ENCODE results near the gene PCBD2. TPM values are rescaled to one million over a fixed set of nuclear protein-coding genes. Genes with fewer than 3 reads are reported as not detected.
A peak's percentile ranks its signal among the peaks of the same experiment; 100 is the strongest.

The PCBD2 gene
- polyA plus RNA-seq, 2 of the 4 experiments (the other 2 are of a cell fraction) = 9.5 to 13.6 TPM

- TF ChIP-seq CEBPB (IDR thresholded peaks at IDR 0.05) (no peak), EHF (CRISPR knock-in tag; IDR thresholded peaks at IDR 0.05) (no peak), GATA3 (IDR thresholded peaks at IDR 0.05; ENCODE audit: borderline replicate concordance) (no peak), MYC (IDR thresholded peaks at IDR 0.05; ENCODE audit: borderline replicate concordance, low read length) (no peak), CTCF (IDR thresholded peaks at IDR 0.05) (no peak), HOXA7 (CRISPR knock-in tag; IDR thresholded peaks at IDR 0.05) (no peak)
- Histone ChIP-seq H3K4me3 (no peak overlapping the region), H3K9me3 (no peaks in the 10 kb centered on the region), H3K4me2 (no peak overlapping the region), H3K4me1 (no peaks in the 10 kb centered on the region), H3K27ac (no peak overlapping the region)
- 92% methylated on average over 3 of the region's 3 CpGs for WGBS (ENCODE audit: missing lambda C conversion rate)
- DNase-seq (ENCODE audit: low read depth in 1 of 2, low spot score in 1 of 2) = no peak
- CTCF ChIA-PET = interaction anchor here (0.6 to 1.2 kb wide), 2 partner anchors 36 to 259 kb away, joined by 3 read pairs; no protein-coding TSS in a partner anchor
- POLR2A ChIA-PET = no interaction called here
- FAIRE-seq = no peak
- ATAC-seq = no peak
Measured at GRCh38 chr5:134932508-134932907, 27.6 kb downstream of the PCBD2 start.

GRCh38 chr5:134934202-134934601 is 29.3 kb downstream of the PCBD2 start:
- ATAC-seq (no peak), FAIRE-seq (no peak), DNase-seq (ENCODE audit: low read depth in 1 of 2, low spot score in 1 of 2) (no peak)
- TF ChIP-seq POLR2AphosphoS2 (conservative IDR thresholded peaks at IDR 0.05; ENCODE audit: low read length) = no peak
- no peak for TF ChIP-seq RCOR1 (IDR thresholded peaks at IDR 0.05; ENCODE audit: low read depth, low read length)
- TF ChIP-seq JUN (IDR thresholded peaks at IDR 0.05) = no peak
- TF ChIP-seq RNF2 (IDR thresholded peaks at IDR 0.05; ENCODE audit: borderline replicate concordance, low read depth) = no peak
- Histone ChIP-seq H3K4me3 (no peak overlapping the region), H3K27ac (no peak overlapping the region), H3K4me1 (no peaks in the 10 kb centered on the region), H3K4me2 (no peak overlapping the region), H3K9me3 (no peaks in the 10 kb centered on the region)
- ChIA-PET POLR2A (no interaction called here), CTCF (no interaction called here)
- WGBS (ENCODE audit: missing lambda C conversion rate) = 82% methylated on average over 5 of the region's 5 CpGs

GRCh38 chr5:134935711-134936602 is 31.0 kb downstream of the PCBD2 start:
- 88% methylated on average over 12 of the region's 12 CpGs for WGBS (ENCODE audit: missing lambda C conversion rate)
- TF ChIP-seq MAX (IDR thresholded peaks at IDR 0.05) = no peak
- no peak for TF ChIP-seq CHD2 (IDR thresholded peaks at IDR 0.05; ENCODE audit: low read length, partially characterized antibody)
- no peak for TF ChIP-seq FOXS1 (CRISPR knock-in tag; IDR thresholded peaks at IDR 0.05)
- TF ChIP-seq NR3C1 (IDR thresholded peaks at IDR 0.05) = no peak
- no peak for TF ChIP-seq JUNB (IDR thresholded peaks at IDR 0.05)
- no peak for TF ChIP-seq ATOH8 (CRISPR knock-in tag; IDR thresholded peaks at IDR 0.05; ENCODE audit: low read depth)
- no peak for TF ChIP-seq HEYL (CRISPR knock-in tag; IDR thresholded peaks at IDR 0.05)
- no peak for TF ChIP-seq FOSL2 (IDR thresholded peaks at IDR 0.05)
- TF ChIP-seq FOSL2 (CRISPR knock-in tag; IDR thresholded peaks at IDR 0.05) = no peak
- no peak for TF ChIP-seq MYC (IDR thresholded peaks at IDR 0.05; ENCODE audit: borderline replicate concordance, low read length)
- TF ChIP-seq CBX2 (IDR thresholded peaks at IDR 0.05; ENCODE audit: borderline replicate concordance, low read depth) = no peak
- TF ChIP-seq PHF8 (IDR thresholded peaks at IDR 0.05; ENCODE audit: borderline replicate concordance, low read depth) = no peak
- no peak for TF ChIP-seq ESRRA (IDR thresholded peaks at IDR 0.05; ENCODE audit: borderline replicate concordance, low read length)
- no peak for TF ChIP-seq HES2 (IDR thresholded peaks at IDR 0.05)
- no peak for TF ChIP-seq NFE2L2 (conservative IDR thresholded peaks at IDR 0.05; ENCODE audit: low read length)
- TF ChIP-seq CHD4 (IDR thresholded peaks at IDR 0.05; ENCODE audit: borderline replicate concordance) = no peak
- TF ChIP-seq HOXB13 (CRISPR knock-in tag; IDR thresholded peaks at IDR 0.05; ENCODE audit: low read depth) = no peak
- TF ChIP-seq SMC3 (IDR thresholded peaks at IDR 0.05) = no peak
- TF ChIP-seq ZNF302 (CRISPR knock-in tag; IDR thresholded peaks at IDR 0.05) = no peak
- no peak for TF ChIP-seq HOXB5 (CRISPR knock-in tag; IDR thresholded peaks at IDR 0.05)
- FAIRE-seq = no peak
- CTCF ChIA-PET = interaction anchor here (0.8 to 2.3 kb wide), 4 partner anchors 10 to 31 kb away, joined by 3 to 7 read pairs (median 4); partner anchors contain the start of gene PCBD2
- ATAC-seq = peak in 1 of 2 experiments; percentile 30; a peak in 1 of 6 replicates
- H3K4me2 ChIP-seq = no peak overlapping the region
- H3K4me1 ChIP-seq = no peaks in the 10 kb centered on the region
- H3K9me3 ChIP-seq = no peaks in the 10 kb centered on the region
- H3K4me3 ChIP-seq = no peak overlapping the region
- POLR2A ChIA-PET = no interaction called here
- DNase-seq (ENCODE audit: low read depth in 1 of 2, low spot score in 1 of 2) = no peak
- no peak overlapping the region for H3K27ac ChIP-seq

All from A549 (cell line).